B cell (primary cell): Measurements from ENCODE around the gene SORT1.

Experiments used
- EZH2 ChIP-seq: IDR thresholded peaks from 2 replicates; pipeline ENCODE4 v1.6.1; 2012; ENCODE audit warnings: borderline replicate concordance, low read depth, mild to moderate bottlenecking, moderate library complexity, low read length; ENCODE audit not compliant: insufficient read depth, poor library complexity, severe bottlenecking
- TF ChIP-seq, protein P1 (sequence below): fragments of 200-600 bp; IDR thresholded peaks from one replicate; pipeline ENCODE4 v1.8.0; 2022; ENCODE audit warnings: antibody characterized with exemption, mild to moderate bottlenecking

DNA sequence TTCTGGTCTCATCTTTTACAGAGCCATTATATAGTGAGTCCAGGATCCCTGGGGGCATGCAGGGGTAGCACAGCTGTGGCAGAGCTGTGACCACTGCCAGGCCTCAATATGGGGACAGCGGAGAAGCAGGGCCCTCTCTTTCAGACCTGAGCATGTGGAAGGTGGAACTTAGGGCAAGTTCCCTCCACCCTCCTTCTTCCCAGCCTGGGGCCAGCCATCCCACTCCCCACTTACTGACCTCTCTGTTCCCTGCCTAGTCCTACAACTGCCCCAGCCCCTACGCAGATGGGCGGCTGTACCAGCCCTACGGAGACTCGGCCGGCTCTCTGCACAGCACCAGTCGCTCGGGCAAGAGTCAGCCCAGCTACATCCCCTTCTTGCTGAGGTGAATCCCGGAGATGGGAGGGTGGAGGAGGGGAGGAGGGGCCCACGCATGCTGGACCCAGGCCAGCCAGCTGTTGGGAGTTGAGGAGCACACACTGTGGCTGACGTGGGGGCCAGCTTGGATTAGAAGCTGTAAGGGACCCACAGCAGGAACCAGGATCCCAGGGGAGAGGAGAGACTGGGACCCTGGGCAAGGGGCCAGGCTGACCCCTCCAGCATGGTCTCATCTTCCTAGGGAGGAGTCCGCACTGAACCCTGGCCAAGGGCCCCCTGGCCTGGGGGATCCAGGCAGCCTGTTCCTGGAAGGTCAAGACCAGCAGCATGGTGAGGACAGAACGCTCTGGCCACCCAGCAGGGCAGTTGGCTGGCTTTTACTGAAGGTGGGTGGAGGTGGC is 125.5 kb downstream of the SORT1 start:
- TF ChIP-seq, protein P1, sequence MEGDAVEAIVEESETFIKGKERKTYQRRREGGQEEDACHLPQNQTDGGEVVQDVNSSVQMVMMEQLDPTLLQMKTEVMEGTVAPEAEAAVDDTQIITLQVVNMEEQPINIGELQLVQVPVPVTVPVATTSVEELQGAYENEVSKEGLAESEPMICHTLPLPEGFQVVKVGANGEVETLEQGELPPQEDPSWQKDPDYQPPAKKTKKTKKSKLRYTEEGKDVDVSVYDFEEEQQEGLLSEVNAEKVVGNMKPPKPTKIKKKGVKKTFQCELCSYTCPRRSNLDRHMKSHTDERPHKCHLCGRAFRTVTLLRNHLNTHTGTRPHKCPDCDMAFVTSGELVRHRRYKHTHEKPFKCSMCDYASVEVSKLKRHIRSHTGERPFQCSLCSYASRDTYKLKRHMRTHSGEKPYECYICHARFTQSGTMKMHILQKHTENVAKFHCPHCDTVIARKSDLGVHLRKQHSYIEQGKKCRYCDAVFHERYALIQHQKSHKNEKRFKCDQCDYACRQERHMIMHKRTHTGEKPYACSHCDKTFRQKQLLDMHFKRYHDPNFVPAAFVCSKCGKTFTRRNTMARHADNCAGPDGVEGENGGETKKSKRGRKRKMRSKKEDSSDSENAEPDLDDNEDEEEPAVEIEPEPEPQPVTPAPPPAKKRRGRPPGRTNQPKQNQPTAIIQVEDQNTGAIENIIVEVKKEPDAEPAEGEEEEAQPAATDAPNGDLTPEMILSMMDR: no peak
- no peak for TF ChIP-seq EZH2
